Kidney epithelial cell (primary cell): ENCODE data around the gene AKR1C2. TPM values are rescaled to one million over a fixed set of nuclear protein-coding genes. Genes with fewer than 3 reads are reported as not detected.
"Not testable (repeated sequence)": the region's sequence is repeated elsewhere in the genome, so short reads cannot be mapped to it uniquely, and the experiment has no call there.

ENCODE experiments used
- DNase-seq: peaks from one replicate; pipeline ENCODE4 v3.0.0-alpha.2; 2010; ENCODE audit warnings: low read depth
- H3K27me3 ChIP-seq: 2 replicates; pipeline ENCODE4 v1.6.0; 2011; ENCODE audit warnings: low read length; ENCODE audit not compliant: control insufficient read depth, insufficient read depth
- H3K36me3 ChIP-seq: 2 replicates; pipeline ENCODE4 v1.5.1; 2011; ENCODE audit warnings: low read length; ENCODE audit not compliant: control insufficient read depth, insufficient read depth
- H3K4me3 ChIP-seq: 2 replicates; pipeline ENCODE4 v1.5.1; 2011; ENCODE audit warnings: low read depth, mild to moderate bottlenecking, control low read depth, low read length
- CTCF ChIP-seq: IDR thresholded peaks from 2 replicates; pipeline ENCODE4 v1.5.1; 2011; ENCODE audit warnings: mild to moderate bottlenecking, moderate library complexity, low read length, control low read depth, inconsistent platforms; ENCODE audit not compliant: insufficient read depth, poor library complexity, severe bottlenecking
- total RNA-seq: library from RNA; depleted of rRNA; stranded (reverse); fragments of >200 nt; gene quantifications from 2 replicates; pipeline ENCODE4 v1.2.3, GENCODE V29; 2015

Gene AKR1C2
- total RNA-seq, 1 donor from 2014 or later = 2.0 TPM

GRCh38 chr10:4945766-4946717 lies 57.6 kb downstream of the AKR1C2 start:
- Histone ChIP-seq H3K36me3 (no peaks in the 10 kb centered on the region), H3K4me3 (no peak overlapping the region), H3K27me3 (no peaks in the 10 kb centered on the region)
- DNase-seq = no peak
- no peak for TF ChIP-seq CTCF

- Histone ChIP-seq H3K36me3 (no peaks in the 10 kb centered on the region), H3K4me3 (no peak overlapping the region), H3K27me3 (no peaks in the 10 kb centered on the region)
- DNase-seq = no peak
- TF ChIP-seq CTCF = no peak
Observed at GRCh38 chr10:4944841-4945240, 58.8 kb downstream of the AKR1C2 start.

GRCh38 chr10:4943821-4944220 lies 59.8 kb downstream of the AKR1C2 start:
- Histone ChIP-seq H3K27me3 (no peaks in the 10 kb centered on the region), H3K36me3 (no peaks in the 10 kb centered on the region), H3K4me3 (no peak overlapping the region)
- TF ChIP-seq CTCF = no peak
- DNase-seq = no peak

GRCh38 chr10:4943416-4943815 lies 60.2 kb downstream of the AKR1C2 start:
- DNase-seq, H3K27me3 ChIP-seq, H3K36me3 ChIP-seq, H3K4me3 ChIP-seq: not testable (repeated sequence)

- H3K36me3 ChIP-seq, DNase-seq: not testable (repeated sequence)
Observed at GRCh38 chr10:4942931-4943330, 60.7 kb downstream of the AKR1C2 start.

More at GRCh38 chr10:4942931-4943330, 60.7 kb downstream of the AKR1C2 start:
- not testable (repeated sequence) for H3K27me3 ChIP-seq, H3K4me3 ChIP-seq
- TF ChIP-seq CTCF = peak; percentile 20
